Measurements from ENCODE around the gene PLP1.

The PLP1 gene

DNA sequence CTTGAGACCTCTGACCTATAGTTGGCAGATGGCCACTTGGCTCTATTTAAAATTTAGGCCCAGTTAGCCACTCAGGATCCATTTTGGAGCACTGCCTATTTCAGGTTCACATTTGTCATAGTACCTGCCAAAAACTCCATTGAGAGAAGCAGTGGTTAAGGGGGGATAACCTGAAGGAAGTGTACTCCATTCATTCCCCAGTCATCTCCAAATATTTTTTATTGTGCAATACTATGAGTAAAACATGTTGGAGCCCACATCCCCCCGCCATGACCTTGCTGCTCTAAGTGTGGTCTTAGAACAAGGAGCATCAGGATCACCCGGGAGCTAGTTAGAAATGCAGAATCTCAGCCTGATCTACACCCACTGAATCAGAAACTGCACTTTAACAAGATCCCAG lies 21.1 kb downstream of the PLP1 start:
- Histone ChIP-seq H3K36me3 (ENCODE audit: low read length) (no peaks in the 10 kb centered on the region), H4K20me1 (ENCODE audit: low read depth, low read length) (no peaks in the 10 kb centered on the region), H3K9me3 (ENCODE audit: insufficient read depth, low read length) (no peaks in the 10 kb centered on the region), H3K9ac (ENCODE audit: low read length) (no peak overlapping the region), H3K4me3 (ENCODE audit: insufficient read depth, low read length, poor library complexity, severe bottlenecking) (no peak overlapping the region), H2AFZ (ENCODE audit: low read depth, low read length, severe bottlenecking) (no peak overlapping the region), H3F3A (ENCODE audit: insufficient read depth) (no peaks in the 10 kb centered on the region), H3K79me2 (ENCODE audit: insufficient read depth, low read length) (no peaks in the 10 kb centered on the region), H3K9me2 (replicated peaks; ENCODE audit: insufficient read depth, low read length) (no peaks in the 10 kb centered on the region), H3K4me2 (ENCODE audit: low read depth, low read length, poor library complexity, severe bottlenecking) (no peak overlapping the region), H3K27me3 (ENCODE audit: low read length) (no peaks in the 10 kb centered on the region), H3K27ac (ENCODE audit: low read depth, low read length) (no peak overlapping the region)
- TF ChIP-seq, protein P1, sequence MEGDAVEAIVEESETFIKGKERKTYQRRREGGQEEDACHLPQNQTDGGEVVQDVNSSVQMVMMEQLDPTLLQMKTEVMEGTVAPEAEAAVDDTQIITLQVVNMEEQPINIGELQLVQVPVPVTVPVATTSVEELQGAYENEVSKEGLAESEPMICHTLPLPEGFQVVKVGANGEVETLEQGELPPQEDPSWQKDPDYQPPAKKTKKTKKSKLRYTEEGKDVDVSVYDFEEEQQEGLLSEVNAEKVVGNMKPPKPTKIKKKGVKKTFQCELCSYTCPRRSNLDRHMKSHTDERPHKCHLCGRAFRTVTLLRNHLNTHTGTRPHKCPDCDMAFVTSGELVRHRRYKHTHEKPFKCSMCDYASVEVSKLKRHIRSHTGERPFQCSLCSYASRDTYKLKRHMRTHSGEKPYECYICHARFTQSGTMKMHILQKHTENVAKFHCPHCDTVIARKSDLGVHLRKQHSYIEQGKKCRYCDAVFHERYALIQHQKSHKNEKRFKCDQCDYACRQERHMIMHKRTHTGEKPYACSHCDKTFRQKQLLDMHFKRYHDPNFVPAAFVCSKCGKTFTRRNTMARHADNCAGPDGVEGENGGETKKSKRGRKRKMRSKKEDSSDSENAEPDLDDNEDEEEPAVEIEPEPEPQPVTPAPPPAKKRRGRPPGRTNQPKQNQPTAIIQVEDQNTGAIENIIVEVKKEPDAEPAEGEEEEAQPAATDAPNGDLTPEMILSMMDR (IDR thresholded peaks at IDR 0.05; ENCODE audit: insufficient read depth, low read length, poor library complexity, severe bottlenecking): no peak
- TF ChIP-seq EZH2phosphoT487 (conservative IDR thresholded peaks at IDR 0.05; ENCODE audit: low read length): no peak

DNA sequence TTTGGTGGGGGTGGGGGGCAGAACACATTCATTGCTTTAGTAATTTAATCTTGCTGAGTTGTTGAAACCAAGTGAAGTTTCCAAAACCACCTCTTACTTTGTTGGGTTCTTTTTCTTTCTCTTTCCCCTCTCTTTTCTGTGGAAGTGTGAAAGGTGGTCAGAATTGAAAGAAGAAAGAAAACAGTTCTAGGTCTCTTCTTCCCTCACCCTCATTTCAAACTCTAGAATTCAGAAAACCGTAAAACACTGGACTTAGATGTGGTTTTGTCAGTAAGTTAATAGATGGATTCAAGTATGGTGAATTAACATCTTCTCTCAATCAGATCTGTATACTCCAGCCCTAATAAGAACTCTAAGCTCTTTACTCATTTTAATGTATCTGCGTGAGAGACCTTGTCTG lies 23.7 kb downstream of the PLP1 start:
- Histone ChIP-seq H3K4me3 (ENCODE audit: insufficient read depth, low read length, poor library complexity, severe bottlenecking) (no peak overlapping the region), H2AFZ (ENCODE audit: low read depth, low read length, severe bottlenecking) (no peak overlapping the region), H3K9me3 (ENCODE audit: insufficient read depth, low read length) (no peaks in the 10 kb centered on the region), H3F3A (ENCODE audit: insufficient read depth) (no peaks in the 10 kb centered on the region), H3K4me2 (ENCODE audit: low read depth, low read length, poor library complexity, severe bottlenecking) (no peak overlapping the region), H3K9ac (ENCODE audit: low read length) (no peak overlapping the region), H3K27ac (ENCODE audit: low read depth, low read length) (no peak overlapping the region), H3K36me3 (ENCODE audit: low read length) (no peaks in the 10 kb centered on the region), H3K27me3 (ENCODE audit: low read length) (no peaks in the 10 kb centered on the region), H3K9me2 (replicated peaks; ENCODE audit: insufficient read depth, low read length) (no peaks in the 10 kb centered on the region), H4K20me1 (ENCODE audit: low read depth, low read length) (no peaks in the 10 kb centered on the region), H3K79me2 (ENCODE audit: insufficient read depth, low read length) (no peaks in the 10 kb centered on the region)
- TF ChIP-seq, protein P1 (IDR thresholded peaks at IDR 0.05; ENCODE audit: insufficient read depth, low read length, poor library complexity, severe bottlenecking): no peak
- no peak for TF ChIP-seq EZH2phosphoT487 (conservative IDR thresholded peaks at IDR 0.05; ENCODE audit: low read length)

DNA sequence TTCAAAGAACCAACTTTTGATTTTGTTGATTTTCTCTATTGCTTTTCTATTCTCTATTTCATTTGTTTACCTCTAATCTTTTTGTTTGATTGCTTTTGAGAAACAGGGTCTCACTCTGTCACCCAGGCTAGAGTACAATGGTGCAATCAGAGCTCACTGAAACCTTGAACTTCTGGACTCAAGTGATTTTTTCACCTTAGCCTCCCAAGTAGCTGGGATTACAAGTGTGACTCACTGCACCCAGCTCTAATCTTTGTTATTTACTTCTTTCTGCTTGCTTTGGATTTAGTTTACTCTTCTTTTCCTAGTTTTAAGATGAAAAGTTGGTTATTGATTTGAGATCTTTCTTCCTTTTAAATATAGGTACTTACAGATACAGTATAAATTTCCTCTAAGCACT lies 29.2 kb downstream of the PLP1 start:
- no peak overlapping the region for H3K9ac ChIP-seq (ENCODE audit: low read length)
- TF ChIP-seq EZH2phosphoT487 (conservative IDR thresholded peaks at IDR 0.05; ENCODE audit: low read length): no peak
- TF ChIP-seq, protein P1 (IDR thresholded peaks at IDR 0.05; ENCODE audit: insufficient read depth, low read length, poor library complexity, severe bottlenecking): no peak

More for the DNA sequence above, 29.2 kb downstream of the PLP1 start:
- no peak overlapping the region for H3K4me2 ChIP-seq (ENCODE audit: low read depth, low read length, poor library complexity, severe bottlenecking)
- H3K36me3 ChIP-seq (ENCODE audit: low read length): no peaks in the 10 kb centered on the region
- no peak overlapping the region for H2AFZ ChIP-seq (ENCODE audit: low read depth, low read length, severe bottlenecking)
- no peaks in the 10 kb centered on the region for H3K9me3 ChIP-seq (ENCODE audit: insufficient read depth, low read length)
- H3K4me3 ChIP-seq (ENCODE audit: insufficient read depth, low read length, poor library complexity, severe bottlenecking): no peak overlapping the region
- no peaks in the 10 kb centered on the region for H4K20me1 ChIP-seq (ENCODE audit: low read depth, low read length)
- H3K27ac ChIP-seq (ENCODE audit: low read depth, low read length): no peak overlapping the region
- no peaks in the 10 kb centered on the region for H3K9me2 ChIP-seq (replicated peaks; ENCODE audit: insufficient read depth, low read length)
- H3F3A ChIP-seq (ENCODE audit: insufficient read depth): no peaks in the 10 kb centered on the region
- no peaks in the 10 kb centered on the region for H3K27me3 ChIP-seq (ENCODE audit: low read length)
- no peaks in the 10 kb centered on the region for H3K79me2 ChIP-seq (ENCODE audit: insufficient read depth, low read length)

Data from SU-DHL-6 (cell line).